SH-SY5Y (cell line): Measurements from ENCODE around the gene GNG7.

ENCODE experiments used
- GATA2 ChIP-seq: IDR thresholded peaks from 2 replicates; pipeline ENCODE4 v1.6.1; 2011; ENCODE audit warnings: mild to moderate bottlenecking, low read depth, low read length
- GATA3 ChIP-seq: IDR thresholded peaks from 2 replicates; pipeline ENCODE4 v1.6.1; 2011; ENCODE audit warnings: low read depth, mild to moderate bottlenecking, low read length, moderate library complexity

- TF ChIP-seq GATA3 (no peak), GATA2 (no peak)
Measured at GRCh38 chr19:2607712-2608601, 94.5 kb downstream of the GNG7 start.
